Measurements from ENCODE around the gene ATP10A.

DNA sequence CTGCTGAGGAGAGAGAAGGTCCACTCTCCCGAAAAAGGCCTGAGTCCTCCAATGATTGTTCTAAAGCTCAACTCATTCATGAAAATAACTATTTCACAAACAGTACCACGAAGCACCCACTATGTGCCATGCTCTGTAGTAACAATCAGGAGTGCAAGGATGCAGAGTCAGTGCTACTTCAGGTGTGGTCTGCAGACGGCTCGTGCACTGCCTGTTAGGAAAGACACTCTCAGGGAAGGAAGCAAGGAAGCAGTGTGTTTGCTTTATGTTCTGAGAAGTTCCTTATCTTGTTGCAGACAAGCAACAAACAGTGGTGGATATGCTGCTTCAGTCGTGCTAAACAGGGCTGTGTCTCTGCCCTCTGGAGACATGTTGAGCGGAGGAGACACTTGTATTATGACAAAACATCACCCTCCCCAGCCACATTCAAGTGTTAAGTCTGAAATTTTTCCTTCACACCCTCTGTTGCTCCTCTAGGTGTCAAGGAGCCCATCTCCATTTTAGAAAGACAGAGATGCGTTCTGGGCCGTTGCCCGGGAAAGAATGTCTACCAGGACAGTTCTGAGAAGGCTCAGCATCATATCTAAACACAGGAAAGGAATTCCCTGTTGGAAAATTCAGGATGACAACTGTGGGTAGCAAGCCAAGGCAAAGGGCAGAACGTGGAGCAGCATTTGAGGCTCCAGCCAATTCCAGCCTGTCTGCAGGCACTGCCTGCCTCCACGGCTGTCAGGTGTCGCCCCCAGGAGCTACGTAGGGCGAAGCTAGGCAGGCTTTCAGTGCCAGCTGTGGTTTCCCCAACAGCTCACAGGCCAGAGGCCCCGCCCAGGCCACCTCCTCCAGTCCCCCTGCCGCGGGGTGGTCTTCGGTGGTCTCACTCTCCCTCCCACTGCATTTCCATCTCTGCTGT, 13.4 kb upstream of the ATP10A start:
- TF ChIP-seq, protein P1, sequence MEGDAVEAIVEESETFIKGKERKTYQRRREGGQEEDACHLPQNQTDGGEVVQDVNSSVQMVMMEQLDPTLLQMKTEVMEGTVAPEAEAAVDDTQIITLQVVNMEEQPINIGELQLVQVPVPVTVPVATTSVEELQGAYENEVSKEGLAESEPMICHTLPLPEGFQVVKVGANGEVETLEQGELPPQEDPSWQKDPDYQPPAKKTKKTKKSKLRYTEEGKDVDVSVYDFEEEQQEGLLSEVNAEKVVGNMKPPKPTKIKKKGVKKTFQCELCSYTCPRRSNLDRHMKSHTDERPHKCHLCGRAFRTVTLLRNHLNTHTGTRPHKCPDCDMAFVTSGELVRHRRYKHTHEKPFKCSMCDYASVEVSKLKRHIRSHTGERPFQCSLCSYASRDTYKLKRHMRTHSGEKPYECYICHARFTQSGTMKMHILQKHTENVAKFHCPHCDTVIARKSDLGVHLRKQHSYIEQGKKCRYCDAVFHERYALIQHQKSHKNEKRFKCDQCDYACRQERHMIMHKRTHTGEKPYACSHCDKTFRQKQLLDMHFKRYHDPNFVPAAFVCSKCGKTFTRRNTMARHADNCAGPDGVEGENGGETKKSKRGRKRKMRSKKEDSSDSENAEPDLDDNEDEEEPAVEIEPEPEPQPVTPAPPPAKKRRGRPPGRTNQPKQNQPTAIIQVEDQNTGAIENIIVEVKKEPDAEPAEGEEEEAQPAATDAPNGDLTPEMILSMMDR (IDR thresholded peaks at IDR 0.05), result no peak
- no peak for TF ChIP-seq EP300 (IDR thresholded peaks at IDR 0.05)
